ENCODE data around the gene PLA2G4B. TPM values are rescaled to one million over a fixed set of nuclear protein-coding genes. Genes with fewer than 3 reads are reported as not detected.
A peak's percentile ranks its signal among the peaks of the same experiment; 100 is the strongest.

The PLA2G4B gene
- total RNA-seq, 1 donor from 2014 or later: 8.2 TPM

DNA sequence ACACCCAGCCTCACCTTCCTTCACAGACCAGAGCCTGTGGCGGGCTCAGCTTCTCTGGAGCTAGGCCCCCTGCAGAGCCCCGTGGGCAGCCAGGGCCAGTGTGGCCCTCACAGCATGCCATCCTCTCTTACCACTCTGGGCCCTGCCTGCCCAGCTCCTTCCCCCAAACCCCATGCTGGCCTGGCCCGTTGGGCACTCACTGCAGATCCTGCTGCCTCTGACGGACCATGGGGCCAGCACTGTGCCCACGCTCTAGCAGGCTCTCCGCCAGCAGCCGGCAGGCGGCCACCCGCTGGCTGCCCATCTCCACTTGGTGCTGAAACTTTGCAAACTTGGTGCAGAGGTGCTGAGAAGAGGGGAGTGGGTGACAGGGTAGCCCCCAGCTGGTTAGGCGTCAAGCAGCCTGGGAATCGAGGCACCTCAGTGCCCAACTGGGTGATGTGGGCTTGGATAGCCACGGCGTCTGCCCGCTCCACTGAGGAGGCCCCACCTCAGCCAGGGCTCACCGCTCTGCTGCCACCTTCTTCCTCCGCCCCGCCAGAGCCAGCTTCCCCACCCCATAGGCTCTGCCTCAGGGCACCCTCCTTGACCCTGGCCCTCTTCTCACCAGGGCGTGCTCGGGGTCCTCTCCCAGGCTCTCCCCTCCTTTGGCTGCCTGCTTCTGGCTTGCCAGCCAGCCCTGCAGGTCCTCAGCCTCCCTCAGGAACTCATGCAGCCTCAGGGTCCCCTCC is 32.7 kb downstream of the PLA2G4B start:
- H3K36me3 Mint-ChIP-seq (ENCODE audit: low read depth): no peaks in the 10 kb centered on the region
- no peaks in the 10 kb centered on the region for H3K9me3 Mint-ChIP-seq
- intact Hi-C loops (cut with micrococcal nuclease): no loop called here
- H3K27me3 Mint-ChIP-seq: peaks cover 7% of the 10 kb centered on the region
- POLR2A ChIA-PET: no interaction called here
- TF ChIP-seq, protein P1, sequence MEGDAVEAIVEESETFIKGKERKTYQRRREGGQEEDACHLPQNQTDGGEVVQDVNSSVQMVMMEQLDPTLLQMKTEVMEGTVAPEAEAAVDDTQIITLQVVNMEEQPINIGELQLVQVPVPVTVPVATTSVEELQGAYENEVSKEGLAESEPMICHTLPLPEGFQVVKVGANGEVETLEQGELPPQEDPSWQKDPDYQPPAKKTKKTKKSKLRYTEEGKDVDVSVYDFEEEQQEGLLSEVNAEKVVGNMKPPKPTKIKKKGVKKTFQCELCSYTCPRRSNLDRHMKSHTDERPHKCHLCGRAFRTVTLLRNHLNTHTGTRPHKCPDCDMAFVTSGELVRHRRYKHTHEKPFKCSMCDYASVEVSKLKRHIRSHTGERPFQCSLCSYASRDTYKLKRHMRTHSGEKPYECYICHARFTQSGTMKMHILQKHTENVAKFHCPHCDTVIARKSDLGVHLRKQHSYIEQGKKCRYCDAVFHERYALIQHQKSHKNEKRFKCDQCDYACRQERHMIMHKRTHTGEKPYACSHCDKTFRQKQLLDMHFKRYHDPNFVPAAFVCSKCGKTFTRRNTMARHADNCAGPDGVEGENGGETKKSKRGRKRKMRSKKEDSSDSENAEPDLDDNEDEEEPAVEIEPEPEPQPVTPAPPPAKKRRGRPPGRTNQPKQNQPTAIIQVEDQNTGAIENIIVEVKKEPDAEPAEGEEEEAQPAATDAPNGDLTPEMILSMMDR (IDR thresholded peaks at IDR 0.05): no peak
- CTCF ChIA-PET: no interaction called here
- no peak overlapping the region for H3K27ac Mint-ChIP-seq
- no peak overlapping the region for H3K4me3 Mint-ChIP-seq
- no peak for ATAC-seq (ENCODE audit: low read depth)
- H3K4me1 Mint-ChIP-seq: peaks cover 10% of the 10 kb centered on the region
- no peak for DNase-seq

DNA sequence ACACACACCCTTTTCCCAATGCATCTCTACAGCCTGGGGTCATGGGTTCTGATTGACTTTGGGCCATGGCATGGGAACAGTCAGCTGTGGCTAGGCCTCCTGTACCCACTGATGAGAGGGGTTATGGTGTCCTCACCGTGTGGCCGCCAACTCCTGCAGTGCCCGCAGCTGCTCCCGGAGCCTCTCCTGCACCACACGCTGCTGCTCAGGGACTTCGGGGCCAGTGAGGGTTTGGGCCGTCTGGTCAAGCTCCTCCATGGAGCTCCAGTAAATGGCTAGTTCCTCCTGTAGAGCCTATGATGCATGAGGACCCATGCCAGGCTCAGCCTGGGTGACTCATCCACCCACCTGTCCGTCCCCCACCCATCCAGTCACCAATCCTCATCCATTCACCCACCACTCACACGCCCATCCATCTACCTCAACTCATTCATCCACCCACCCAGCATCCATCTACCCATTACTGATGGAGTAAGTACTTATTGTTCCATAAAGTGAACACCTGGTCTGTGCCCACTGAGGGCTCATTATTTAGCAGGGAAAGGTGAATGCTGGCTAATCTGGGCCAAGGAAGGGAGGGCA is 33.6 kb downstream of the PLA2G4B start:
- Mint-ChIP-seq H3K4me1 (peaks cover 11% of the 10 kb centered on the region), H3K4me3 (no peak overlapping the region), H3K27ac (no peak overlapping the region), H3K36me3 (ENCODE audit: low read depth) (no peaks in the 10 kb centered on the region), H3K27me3 (peaks cover 7% of the 10 kb centered on the region), H3K9me3 (no peaks in the 10 kb centered on the region)
- ATAC-seq (ENCODE audit: low read depth) (no peak), DNase-seq (no peak)
- ChIA-PET CTCF (no interaction called here), POLR2A (no interaction called here)
- TF ChIP-seq, protein P1 (IDR thresholded peaks at IDR 0.05): no peak
- intact Hi-C loops (cut with micrococcal nuclease): no loop called here

DNA sequence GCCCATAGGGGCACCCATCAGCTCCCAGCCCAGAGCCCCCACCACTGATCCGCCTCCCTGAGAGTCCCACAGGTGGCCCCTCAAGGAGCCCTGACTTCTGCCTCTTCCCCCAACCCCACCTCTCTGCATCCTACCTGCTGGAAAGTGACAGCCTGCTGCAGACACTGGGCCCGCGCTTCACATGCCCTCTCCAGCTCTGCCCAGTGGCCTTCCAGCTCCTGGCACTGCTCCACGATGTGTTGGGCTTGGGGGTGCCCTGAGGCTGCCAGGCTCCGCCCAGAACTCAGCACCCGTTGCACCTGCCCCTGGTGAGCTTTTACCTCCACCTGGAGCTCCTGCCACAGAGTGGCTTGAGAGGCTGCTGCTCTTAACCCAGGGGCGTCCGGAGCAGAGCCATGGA is 35.1 kb downstream of the PLA2G4B start:
- H3K4me1 Mint-ChIP-seq: peaks cover 11% of the 10 kb centered on the region
- no peak overlapping the region for H3K27ac Mint-ChIP-seq
- TF ChIP-seq, protein P1 (IDR thresholded peaks at IDR 0.05): no peak
- ATAC-seq (ENCODE audit: low read depth): no peak
- H3K27me3 Mint-ChIP-seq: peaks cover 7% of the 10 kb centered on the region
- intact Hi-C loops (cut with micrococcal nuclease): no loop called here
- ChIA-PET POLR2A (no interaction called here), CTCF (no interaction called here)
- H3K4me3 Mint-ChIP-seq: no peak overlapping the region
- H3K9me3 Mint-ChIP-seq: no peaks in the 10 kb centered on the region
- DNase-seq: no peak
- no peaks in the 10 kb centered on the region for H3K36me3 Mint-ChIP-seq (ENCODE audit: low read depth)

DNA sequence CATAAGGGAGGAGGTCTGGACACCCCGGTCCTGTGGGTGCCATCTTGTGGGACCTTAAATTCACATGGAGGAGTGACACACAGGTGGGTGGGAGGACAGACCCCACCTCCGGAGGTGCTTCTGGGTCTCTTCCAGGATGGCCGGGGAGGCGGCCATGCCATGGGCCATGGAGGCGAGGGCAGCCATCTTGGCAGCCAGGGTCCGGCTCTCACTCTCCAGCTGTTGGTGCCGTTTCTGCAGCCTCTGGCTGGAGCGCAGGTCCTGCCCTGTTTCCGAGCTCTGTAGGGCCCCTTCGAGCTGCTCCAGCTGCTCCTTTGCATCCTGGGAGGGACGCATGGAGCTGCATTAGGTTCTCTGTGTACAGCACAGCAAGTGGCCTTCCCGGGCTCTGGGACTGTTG is 36.1 kb downstream of the PLA2G4B start:
- DNase-seq (no peak), ATAC-seq (ENCODE audit: low read depth) (no peak)
- ChIA-PET CTCF (interaction anchor here (1.1 kb wide), 1 partner anchor 30 kb away, joined by 4 read pairs; no protein-coding TSS in a partner anchor), POLR2A (no interaction called here)
- H3K27me3 Mint-ChIP-seq: peaks cover 9% of the 10 kb centered on the region
- H3K27ac Mint-ChIP-seq: no peak overlapping the region
- H3K9me3 Mint-ChIP-seq: no peaks in the 10 kb centered on the region
- intact Hi-C loops (cut with micrococcal nuclease): no loop called here
- peaks cover 11% of the 10 kb centered on the region for H3K4me1 Mint-ChIP-seq
- no peak overlapping the region for H3K4me3 Mint-ChIP-seq
- TF ChIP-seq, protein P1 (IDR thresholded peaks at IDR 0.05): no peak
- no peaks in the 10 kb centered on the region for H3K36me3 Mint-ChIP-seq (ENCODE audit: low read depth)

DNA sequence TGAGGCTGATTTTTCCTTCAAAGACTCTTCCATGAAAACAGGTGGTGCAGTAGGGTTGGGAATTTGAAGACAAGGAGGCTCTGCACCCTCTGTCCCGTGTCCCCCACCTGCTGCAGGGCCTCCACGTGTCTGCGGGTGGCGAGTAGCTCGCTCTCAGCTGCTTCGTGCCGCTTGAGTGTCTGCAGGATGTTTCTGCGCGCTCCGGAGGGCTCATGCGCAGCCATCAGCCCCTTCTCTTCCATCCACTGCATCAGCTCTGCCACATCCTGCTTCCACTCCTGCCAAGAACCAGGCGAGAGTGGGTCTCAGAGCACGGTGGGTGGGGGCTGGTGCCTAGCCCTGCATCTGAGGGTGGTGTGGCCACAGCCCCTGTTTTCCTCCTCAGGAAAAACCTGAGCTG is 37.4 kb downstream of the PLA2G4B start:
- CTCF ChIA-PET: interaction anchor here (0.9 to 1.1 kb wide), 2 partner anchors 29 to 103 kb away, joined by 4 to 5 read pairs; partner anchors contain the start of gene MAPKBP1
- POLR2A ChIA-PET: interaction anchor here (0.6 kb wide), 1 partner anchor 25 kb away, joined by 5 read pairs; no protein-coding TSS in a partner anchor

More for the DNA sequence above, 37.4 kb downstream of the PLA2G4B start:
- no peaks in the 10 kb centered on the region for H3K36me3 Mint-ChIP-seq (ENCODE audit: low read depth)
- intact Hi-C loops (cut with micrococcal nuclease): no loop called here
- no peak overlapping the region for H3K4me3 Mint-ChIP-seq
- H3K27me3 Mint-ChIP-seq: peaks cover 16% of the 10 kb centered on the region
- H3K27ac Mint-ChIP-seq: no peak overlapping the region
- DNase-seq: no peak
- no peaks in the 10 kb centered on the region for H3K9me3 Mint-ChIP-seq
- H3K4me1 Mint-ChIP-seq: peaks cover 11% of the 10 kb centered on the region
- ATAC-seq (ENCODE audit: low read depth): peak; percentile 79
- TF ChIP-seq, protein P1 (IDR thresholded peaks at IDR 0.05): no peak
